Progenitor cell of endocrine pancreas (in vitro differentiated cells): ENCODE measurements around the gene RAI1. TPM values are rescaled to one million over a fixed set of nuclear protein-coding genes. Genes with fewer than 3 reads are reported as not detected.

Experiments used
- DNase-seq: peaks from one replicate; pipeline ENCODE4 v3.0.0; 2021; ENCODE audit warnings: low spot score; ENCODE audit not compliant: unreplicated experiment
- H3K27ac Mint-ChIP-seq: 2 replicates; pipeline ENCODE4 v1.8.0; 2021; ENCODE audit warnings: mild to moderate bottlenecking, moderate library complexity, mixed read lengths
- H3K27me3 Mint-ChIP-seq: 2 replicates; pipeline ENCODE4 v1.8.0; 2021; ENCODE audit warnings: mixed read lengths
- H3K36me3 Mint-ChIP-seq: 2 replicates; pipeline ENCODE4 v1.8.0; 2022; ENCODE audit warnings: mixed read lengths; ENCODE audit not compliant: insufficient read depth
- H3K4me1 Mint-ChIP-seq: 2 replicates; pipeline ENCODE4 v1.8.0; 2021; ENCODE audit warnings: low read depth, mixed read lengths
- H3K4me3 Mint-ChIP-seq: 2 replicates; pipeline ENCODE4 v1.8.0; 2021; ENCODE audit warnings: low read depth, mild to moderate bottlenecking, moderate library complexity, mixed read lengths
- H3K9me3 Mint-ChIP-seq: 2 replicates; pipeline ENCODE4 v1.8.0; 2021; ENCODE audit warnings: low read depth, mixed read lengths
- total RNA-seq: library from RNA; stranded (reverse); gene quantifications from 2 replicates; pipeline ENCODE4 v1.2.1, GENCODE V29; 2021
- TF ChIP-seq, protein P1 (sequence below): fragments of 200-600 bp; sonication (generic); IDR thresholded peaks from one replicate; pipeline ENCODE4 v1.5.0; 2021; ENCODE audit warnings: antibody characterized with exemption, mild to moderate bottlenecking; ENCODE audit not compliant: unreplicated experiment

Gene RAI1
- total RNA-seq, 1 donor from 2014 or later = 75.0 TPM

DNA sequence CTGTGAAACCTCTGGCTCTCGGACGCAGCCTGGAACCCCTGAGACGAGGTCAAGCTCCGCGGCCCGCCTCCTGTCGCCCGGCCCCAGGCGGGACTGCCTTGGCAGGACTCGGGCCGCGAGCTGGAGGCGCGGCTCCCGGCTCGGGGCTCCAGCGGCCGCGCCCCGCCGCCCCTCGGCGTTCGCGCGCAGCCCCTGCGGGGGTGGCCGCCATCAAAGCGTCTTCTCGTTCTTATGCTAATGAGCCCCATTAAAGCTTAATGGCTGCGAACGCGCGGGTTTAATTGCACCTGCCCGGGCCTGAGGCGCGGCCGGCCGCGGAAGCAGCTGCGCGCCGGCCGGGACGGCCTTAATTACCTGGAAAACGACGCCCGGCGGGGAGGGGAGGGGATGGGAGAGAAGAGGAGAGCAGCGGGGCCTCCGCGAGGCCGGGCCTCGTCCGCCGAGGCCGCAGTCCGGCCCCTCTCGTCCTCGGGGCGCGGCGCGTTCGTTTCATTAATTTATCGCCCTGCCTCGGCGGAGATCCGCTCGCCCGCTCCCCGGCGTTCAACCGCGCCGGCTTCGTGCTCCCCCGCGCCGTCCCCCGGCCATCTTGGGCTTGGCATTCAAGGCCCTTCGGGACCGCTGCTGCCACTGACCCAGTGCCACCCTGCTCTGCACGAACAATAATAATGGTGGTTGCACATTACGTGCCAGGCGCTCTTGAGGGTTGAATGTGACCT, 19.2 kb downstream of the RAI1 start:
- TF ChIP-seq, protein P1, sequence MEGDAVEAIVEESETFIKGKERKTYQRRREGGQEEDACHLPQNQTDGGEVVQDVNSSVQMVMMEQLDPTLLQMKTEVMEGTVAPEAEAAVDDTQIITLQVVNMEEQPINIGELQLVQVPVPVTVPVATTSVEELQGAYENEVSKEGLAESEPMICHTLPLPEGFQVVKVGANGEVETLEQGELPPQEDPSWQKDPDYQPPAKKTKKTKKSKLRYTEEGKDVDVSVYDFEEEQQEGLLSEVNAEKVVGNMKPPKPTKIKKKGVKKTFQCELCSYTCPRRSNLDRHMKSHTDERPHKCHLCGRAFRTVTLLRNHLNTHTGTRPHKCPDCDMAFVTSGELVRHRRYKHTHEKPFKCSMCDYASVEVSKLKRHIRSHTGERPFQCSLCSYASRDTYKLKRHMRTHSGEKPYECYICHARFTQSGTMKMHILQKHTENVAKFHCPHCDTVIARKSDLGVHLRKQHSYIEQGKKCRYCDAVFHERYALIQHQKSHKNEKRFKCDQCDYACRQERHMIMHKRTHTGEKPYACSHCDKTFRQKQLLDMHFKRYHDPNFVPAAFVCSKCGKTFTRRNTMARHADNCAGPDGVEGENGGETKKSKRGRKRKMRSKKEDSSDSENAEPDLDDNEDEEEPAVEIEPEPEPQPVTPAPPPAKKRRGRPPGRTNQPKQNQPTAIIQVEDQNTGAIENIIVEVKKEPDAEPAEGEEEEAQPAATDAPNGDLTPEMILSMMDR = no peak
- no peak for DNase-seq
- Mint-ChIP-seq H3K27ac (no peak overlapping the region), H3K9me3 (no peaks in the 10 kb centered on the region), H3K4me3 (peak overlapping the region; percentile 48), H3K4me1 (peaks cover 48% of the 10 kb centered on the region), H3K36me3 (peaks cover 2% of the 10 kb centered on the region), H3K27me3 (no peaks in the 10 kb centered on the region)

GRCh38 chr17:17701112-17701511, 19.9 kb downstream of the RAI1 start:
- DNase-seq = no peak
- Mint-ChIP-seq H3K4me3 (peak overlapping the region; percentile 48), H3K27me3 (no peaks in the 10 kb centered on the region), H3K27ac (no peak overlapping the region), H3K9me3 (no peaks in the 10 kb centered on the region), H3K4me1 (peaks cover 48% of the 10 kb centered on the region), H3K36me3 (peaks cover 4% of the 10 kb centered on the region)
- TF ChIP-seq, protein P1 = no peak

GRCh38 chr17:17701658-17702057, 20.4 kb downstream of the RAI1 start:
- Mint-ChIP-seq H3K27ac (no peak overlapping the region), H3K9me3 (no peaks in the 10 kb centered on the region), H3K4me3 (no peak overlapping the region), H3K4me1 (peaks cover 51% of the 10 kb centered on the region), H3K36me3 (peaks cover 4% of the 10 kb centered on the region), H3K27me3 (no peaks in the 10 kb centered on the region)
- TF ChIP-seq, protein P1 = no peak
- DNase-seq = no peak

- DNase-seq = no peak
- Mint-ChIP-seq H3K27ac (peak overlapping the region; percentile 77), H3K36me3 (peaks cover 4% of the 10 kb centered on the region), H3K4me3 (no peak overlapping the region), H3K9me3 (no peaks in the 10 kb centered on the region), H3K27me3 (no peaks in the 10 kb centered on the region), H3K4me1 (peaks cover 45% of the 10 kb centered on the region)
- TF ChIP-seq, protein P1 = no peak
Measured at GRCh38 chr17:17702449-17703139, 21.3 kb downstream of the RAI1 start.

GRCh38 chr17:17703140-17703919, 22.1 kb downstream of the RAI1 start:
- Mint-ChIP-seq H3K27ac (peak overlapping the region; percentile 77), H3K4me3 (peak overlapping the region; percentile 8)

More at GRCh38 chr17:17703140-17703919, 22.1 kb downstream of the RAI1 start:
- Mint-ChIP-seq H3K4me1 (peaks cover 46% of the 10 kb centered on the region), H3K27me3 (no peaks in the 10 kb centered on the region), H3K36me3 (peaks cover 4% of the 10 kb centered on the region), H3K9me3 (no peaks in the 10 kb centered on the region)
- no peak for DNase-seq
- TF ChIP-seq, protein P1 = peak; percentile 27
